ENCODE results near the gene GRHPR.

DNA sequence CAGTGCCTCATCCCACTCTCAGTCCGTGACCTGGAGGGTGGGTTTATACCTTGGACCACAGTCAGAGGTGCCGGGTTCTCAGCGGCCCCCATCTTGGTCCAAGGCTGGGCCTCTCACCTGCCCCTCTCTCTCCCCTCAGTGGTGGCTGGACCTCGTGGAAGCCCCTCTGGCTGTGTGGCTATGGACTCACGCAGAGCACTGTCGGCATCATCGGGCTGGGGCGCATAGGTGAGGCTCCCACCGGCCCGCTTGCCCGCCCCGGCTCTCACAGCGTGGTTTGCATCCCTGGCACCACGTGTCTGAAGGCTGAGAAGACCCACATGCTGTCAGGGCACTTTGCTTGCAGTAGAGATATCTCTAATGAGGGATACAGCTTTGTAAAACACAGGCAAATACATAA is 5.8 kb downstream of the GRHPR start:
- TF ChIP-seq, protein P1, sequence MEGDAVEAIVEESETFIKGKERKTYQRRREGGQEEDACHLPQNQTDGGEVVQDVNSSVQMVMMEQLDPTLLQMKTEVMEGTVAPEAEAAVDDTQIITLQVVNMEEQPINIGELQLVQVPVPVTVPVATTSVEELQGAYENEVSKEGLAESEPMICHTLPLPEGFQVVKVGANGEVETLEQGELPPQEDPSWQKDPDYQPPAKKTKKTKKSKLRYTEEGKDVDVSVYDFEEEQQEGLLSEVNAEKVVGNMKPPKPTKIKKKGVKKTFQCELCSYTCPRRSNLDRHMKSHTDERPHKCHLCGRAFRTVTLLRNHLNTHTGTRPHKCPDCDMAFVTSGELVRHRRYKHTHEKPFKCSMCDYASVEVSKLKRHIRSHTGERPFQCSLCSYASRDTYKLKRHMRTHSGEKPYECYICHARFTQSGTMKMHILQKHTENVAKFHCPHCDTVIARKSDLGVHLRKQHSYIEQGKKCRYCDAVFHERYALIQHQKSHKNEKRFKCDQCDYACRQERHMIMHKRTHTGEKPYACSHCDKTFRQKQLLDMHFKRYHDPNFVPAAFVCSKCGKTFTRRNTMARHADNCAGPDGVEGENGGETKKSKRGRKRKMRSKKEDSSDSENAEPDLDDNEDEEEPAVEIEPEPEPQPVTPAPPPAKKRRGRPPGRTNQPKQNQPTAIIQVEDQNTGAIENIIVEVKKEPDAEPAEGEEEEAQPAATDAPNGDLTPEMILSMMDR (IDR thresholded peaks at IDR 0.05) = no peak
- no peak for TF ChIP-seq POLR2A (IDR thresholded peaks at IDR 0.05)

Measured in lower leg skin (tissue), 3 donors.